ENCODE data around the gene ZWILCH.

- TF ChIP-seq POLR2A (IDR thresholded peaks at IDR 0.05; ENCODE audit: low read depth, low read length) (no peak), POLR2AphosphoS5 (IDR thresholded peaks at IDR 0.05; ENCODE audit: low read depth, low read length) (no peak), POU2F2 (IDR thresholded peaks at IDR 0.05; ENCODE audit: low read depth, low read length) (no peak), TAF1 (IDR thresholded peaks at IDR 0.05; ENCODE audit: low read depth, low read length) (no peak), SPI1 (IDR thresholded peaks at IDR 0.05; ENCODE audit: low read depth, low read length) (no peak), PAX5 (IDR thresholded peaks at IDR 0.05; ENCODE audit: insufficient read depth, low read length, severe bottlenecking) (no peak)
Measured at GRCh38 chr15:66592505-66593218, 87.5 kb downstream of the ZWILCH start.
